Neutrophil (primary cell): Measurements from ENCODE around the gene SFMBT1.

ENCODE experiments used
- H3K27ac ChIP-seq: fragments of 200-600 bp; sonication (generic); 2 replicates; pipeline ENCODE4 v1.5.1; 2016; ENCODE audit warnings: mild to moderate bottlenecking, moderate library complexity
- H3K27me3 ChIP-seq: fragments of 200-600 bp; sonication (generic); 2 replicates; pipeline ENCODE4 v1.6.0; 2016; ENCODE audit warnings: mild to moderate bottlenecking
- H3K36me3 ChIP-seq: fragments of 200-600 bp; sonication (generic); 2 replicates; pipeline ENCODE4 v1.5.1; 2017
- H3K4me1 ChIP-seq, 2 experiments: fragments of 200-600 bp in 1 of 2; sonication (generic) in 1 of 2; 1 replicate in 1 of 2; 2 replicates in 1 of 2; pipeline versions ENCODE4 v1.5.1 to v1.6.1; 2013 to 2016; ENCODE audit warnings: low read depth in 1 of 2, low read length in 1 of 2, mild to moderate bottlenecking in 1 of 2, moderate library complexity in 1 of 2; ENCODE audit not compliant: control insufficient read depth in 1 of 2, insufficient read depth in 1 of 2
- H3K4me3 ChIP-seq, 2 experiments: fragments of 200-600 bp in 1 of 2; sonication (generic) in 1 of 2; 1 replicate in 1 of 2; 2 replicates in 1 of 2; pipeline ENCODE4 v1.5.1; 2013 to 2016; ENCODE audit warnings: low read depth in 1 of 2, low read length in 1 of 2, mild to moderate bottlenecking in 1 of 2, moderate library complexity in 1 of 2
- H3K9me3 ChIP-seq: fragments of 200-600 bp; sonication (generic); 2 replicates; pipeline ENCODE4 v1.5.1; 2016
- CTCF ChIP-seq: fragments of 200-600 bp; sonication (generic); IDR thresholded peaks from 2 replicates; pipeline ENCODE4 v1.5.1; 2016; ENCODE audit warnings: antibody characterized with exemption

The SFMBT1 gene

GRCh38 chr3:52983336-52983807 is 62.5 kb downstream of the SFMBT1 start:
- Histone ChIP-seq H3K4me1 (peaks cover 10 to 14% of the 10 kb centered on the region in 2 experiments), H3K27me3 (no peaks in the 10 kb centered on the region), H3K27ac (peak overlapping the region; percentile 77), H3K4me3 (peak overlapping the region in 1 of 2 experiments; percentile 42), H3K36me3 (no peaks in the 10 kb centered on the region), H3K9me3 (no peaks in the 10 kb centered on the region)
- no peak for TF ChIP-seq CTCF

GRCh38 chr3:52982839-52983238 is 63.0 kb downstream of the SFMBT1 start:
- H3K27ac ChIP-seq = no peak overlapping the region
- peaks cover 10 to 14% of the 10 kb centered on the region in 2 experiments for H3K4me1 ChIP-seq
- no peaks in the 10 kb centered on the region for H3K9me3 ChIP-seq
- H3K36me3 ChIP-seq = no peaks in the 10 kb centered on the region
- no peaks in the 10 kb centered on the region for H3K27me3 ChIP-seq
- H3K4me3 ChIP-seq = no peak overlapping the region
- TF ChIP-seq CTCF = no peak

- no peaks in the 10 kb centered on the region for H3K36me3 ChIP-seq
Observed at GRCh38 chr3:52979190-52979983, 66.5 kb downstream of the SFMBT1 start.

GRCh38 chr3:52978109-52978754 is 67.6 kb downstream of the SFMBT1 start:
- Histone ChIP-seq H3K27ac (no peak overlapping the region), H3K36me3 (no peaks in the 10 kb centered on the region), H3K27me3 (no peaks in the 10 kb centered on the region), H3K9me3 (no peaks in the 10 kb centered on the region), H3K4me3 (no peak overlapping the region), H3K4me1 (peaks cover 0 to 1% of the 10 kb centered on the region in 2 experiments)
- TF ChIP-seq CTCF = no peak

More at GRCh38 chr3:52979190-52979983, 66.5 kb downstream of the SFMBT1 start:
- peaks cover 10 to 13% of the 10 kb centered on the region in 2 experiments for H3K4me1 ChIP-seq
- H3K27ac ChIP-seq = no peak overlapping the region
- TF ChIP-seq CTCF = no peak
- H3K4me3 ChIP-seq = no peak overlapping the region
- no peaks in the 10 kb centered on the region for H3K27me3 ChIP-seq
- no peaks in the 10 kb centered on the region for H3K9me3 ChIP-seq

GRCh38 chr3:52973806-52974205 is 72.1 kb downstream of the SFMBT1 start:
- H3K4me1 ChIP-seq = no peaks in the 10 kb centered on the region
- no peaks in the 10 kb centered on the region for H3K9me3 ChIP-seq
- no peaks in the 10 kb centered on the region for H3K27me3 ChIP-seq
- no peak overlapping the region for H3K27ac ChIP-seq
- H3K36me3 ChIP-seq = peaks cover under 1% of the 10 kb centered on the region
- no peak for TF ChIP-seq CTCF
- H3K4me3 ChIP-seq = no peak overlapping the region
